WTC11 (cell line): ENCODE measurements around the gene RBP5. TPM values are rescaled to one million over a fixed set of nuclear protein-coding genes. Genes with fewer than 3 reads are reported as not detected.

Experiments
- ATAC-seq: fragments of 200-7000 bp; cut with Tn5 transposase; 2 replicates; pipeline ENCODE4 v1.10.0; 2021; ENCODE audit warnings: mild to moderate bottlenecking, moderate library complexity
- CTCF ChIA-PET: fragments of 300-600 bp; sonication (Branson Sonifier 250); formaldehyde crosslinking; loops from one replicate; lab custom pipeline; 2021; ENCODE audit warnings: antibody characterized with exemption; lab: Charles Lee
- POLR2A ChIA-PET: fragments of 350-600 bp; sonication (Branson Sonifier 250); formaldehyde crosslinking; loops from one replicate; lab custom pipeline; 2021; ENCODE audit warnings: antibody characterized with exemption; lab: Charles Lee
- DNase-seq: peaks from one replicate; pipeline ENCODE4 v3.0.0; 2021; ENCODE audit warnings: low spot score
- H3K27ac Mint-ChIP-seq: 2 replicates; pipeline ENCODE4 v1.8.0; 2021; ENCODE audit warnings: mixed read lengths
- H3K27me3 Mint-ChIP-seq: 2 replicates; pipeline ENCODE4 v1.8.0; 2021; ENCODE audit warnings: low read depth, mild to moderate bottlenecking, moderate library complexity, mixed read lengths
- H3K36me3 Mint-ChIP-seq: 2 replicates; pipeline ENCODE4 v1.8.0; 2021; ENCODE audit warnings: mixed read lengths
- H3K4me1 Mint-ChIP-seq: 2 replicates; pipeline ENCODE4 v1.8.0; 2022; ENCODE audit warnings: mixed read lengths
- H3K4me3 Mint-ChIP-seq: 2 replicates; pipeline ENCODE4 v1.8.0; 2021; ENCODE audit warnings: mild to moderate bottlenecking, moderate library complexity, mixed read lengths
- H3K9me3 Mint-ChIP-seq: 2 replicates; pipeline ENCODE4 v1.8.0; 2021; ENCODE audit warnings: mixed read lengths
- ATF1 ChIP-seq: sonication (generic); formaldehyde crosslinking; IDR thresholded peaks from 2 replicates; pipeline ENCODE4 v1.8.1; 2023; ENCODE audit warnings: mild to moderate bottlenecking, moderate library complexity, missing genetic modification reagents
- CREB1 ChIP-seq: sonication (generic); formaldehyde crosslinking; IDR thresholded peaks from 2 replicates; pipeline ENCODE4 v1.8.0; 2023; ENCODE audit warnings: mild to moderate bottlenecking, missing genetic modification reagents
- ETV6 ChIP-seq: sonication (generic); formaldehyde crosslinking; IDR thresholded peaks from 2 replicates; pipeline ENCODE4 v1.8.1; 2022; ENCODE audit warnings: mild to moderate bottlenecking, missing genetic modification reagents
- FOXP1 ChIP-seq: sonication (generic); formaldehyde crosslinking; IDR thresholded peaks from 2 replicates; pipeline ENCODE4 v1.8.0; 2022; ENCODE audit warnings: missing genetic modification reagents, mild to moderate bottlenecking, moderate library complexity, borderline replicate concordance
- HMGA2 ChIP-seq: fragments of 250-450 bp; sonication (Bioruptor Pico); IDR thresholded peaks from 2 replicates; pipeline ENCODE4 v1.4.0; 2021; ENCODE audit warnings: mild to moderate bottlenecking, moderate library complexity
- JUN ChIP-seq: sonication (generic); formaldehyde crosslinking; IDR thresholded peaks from 2 replicates; pipeline ENCODE4 v1.8.0; 2023; ENCODE audit warnings: mild to moderate bottlenecking, missing genetic modification reagents
- MYBL2 ChIP-seq: sonication (generic); formaldehyde crosslinking; IDR thresholded peaks from 2 replicates; pipeline ENCODE4 v1.8.1; 2023; ENCODE audit warnings: mild to moderate bottlenecking, moderate library complexity, missing genetic modification reagents
- OVOL2 ChIP-seq: fragments of 250-450 bp; sonication (Bioruptor Pico); IDR thresholded peaks from 2 replicates; pipeline ENCODE4 v1.9.0; 2021; ENCODE audit warnings: mild to moderate bottlenecking, borderline replicate concordance
- SOX15 ChIP-seq: fragments of 250-450 bp; sonication (Bioruptor Pico); IDR thresholded peaks from 2 replicates; pipeline ENCODE4 v1.9.0; 2021; ENCODE audit warnings: mild to moderate bottlenecking
- SP1 ChIP-seq: sonication (generic); formaldehyde crosslinking; conservative IDR thresholded peaks from 2 replicates; pipeline ENCODE4 v1.8.1; 2022; ENCODE audit warnings: missing genetic modification reagents
- ZNF232 ChIP-seq: sonication (generic); formaldehyde crosslinking; IDR thresholded peaks from 2 replicates; pipeline ENCODE4 v1.8.0; 2022; ENCODE audit warnings: mild to moderate bottlenecking, missing genetic modification reagents
- ZNF317 ChIP-seq: sonication (generic); formaldehyde crosslinking; IDR thresholded peaks from 2 replicates; pipeline ENCODE4 v1.8.1; 2023; ENCODE audit warnings: low read depth, mild to moderate bottlenecking, moderate library complexity, missing genetic modification reagents, borderline replicate concordance
- ZNF423 ChIP-seq: fragments of 250-450 bp; sonication (Bioruptor Pico); IDR thresholded peaks from 2 replicates; pipeline ENCODE4 v2.1.2; 2022; ENCODE audit warnings: mild to moderate bottlenecking, moderate library complexity
- ZNF671 ChIP-seq: fragments of 250-450 bp; sonication (Bioruptor Pico); IDR thresholded peaks from 2 replicates; pipeline ENCODE4 v1.8.0; 2021; ENCODE audit warnings: mild to moderate bottlenecking
- total RNA-seq: library from RNA; stranded (reverse); gene quantifications from 3 replicates; pipeline ENCODE4 v1.2.3, GENCODE V29; 2021
- TF ChIP-seq, protein P1 (sequence below): sonication (generic); formaldehyde crosslinking; IDR thresholded peaks from 2 replicates; pipeline ENCODE4 v1.8.0; 2023; ENCODE audit warnings: missing genetic modification reagents, mild to moderate bottlenecking, borderline replicate concordance
- TF ChIP-seq, protein P2 (sequence below): sonication (generic); formaldehyde crosslinking; IDR thresholded peaks from 2 replicates; pipeline ENCODE4 v1.8.0; 2023; ENCODE audit warnings: missing genetic modification reagents
- TF ChIP-seq, protein P3 (sequence below): fragments of 250-450 bp; sonication (Bioruptor Pico); IDR thresholded peaks from 2 replicates; pipeline ENCODE4 v1.9.0; 2021; ENCODE audit warnings: mild to moderate bottlenecking, borderline replicate concordance
- TF ChIP-seq, protein P4 (sequence below): fragments of 250-450 bp; sonication (Bioruptor Pico); IDR thresholded peaks from 2 replicates; pipeline ENCODE4 v1.9.0; 2021; ENCODE audit warnings: moderate library complexity, mild to moderate bottlenecking, inconsistent platforms, borderline replicate concordance
- TF ChIP-seq, protein P5 (sequence below): sonication (generic); formaldehyde crosslinking; conservative IDR thresholded peaks from 2 replicates; pipeline ENCODE4 v1.8.1; 2022; ENCODE audit warnings: mild to moderate bottlenecking, missing genetic modification reagents
- TF ChIP-seq, protein P6 (sequence below): sonication (generic); formaldehyde crosslinking; IDR thresholded peaks from 2 replicates; pipeline ENCODE4 v1.8.0; 2023; ENCODE audit warnings: mild to moderate bottlenecking, missing genetic modification reagents
- TF ChIP-seq, protein P7 (sequence below): sonication (generic); formaldehyde crosslinking; IDR thresholded peaks from 2 replicates; pipeline ENCODE4 v1.8.1; 2023; ENCODE audit warnings: mild to moderate bottlenecking, missing genetic modification reagents, moderate library complexity

RBP5 gene
- total RNA-seq, 1 experiment from 2014 or later, result 4.1 TPM

DNA sequence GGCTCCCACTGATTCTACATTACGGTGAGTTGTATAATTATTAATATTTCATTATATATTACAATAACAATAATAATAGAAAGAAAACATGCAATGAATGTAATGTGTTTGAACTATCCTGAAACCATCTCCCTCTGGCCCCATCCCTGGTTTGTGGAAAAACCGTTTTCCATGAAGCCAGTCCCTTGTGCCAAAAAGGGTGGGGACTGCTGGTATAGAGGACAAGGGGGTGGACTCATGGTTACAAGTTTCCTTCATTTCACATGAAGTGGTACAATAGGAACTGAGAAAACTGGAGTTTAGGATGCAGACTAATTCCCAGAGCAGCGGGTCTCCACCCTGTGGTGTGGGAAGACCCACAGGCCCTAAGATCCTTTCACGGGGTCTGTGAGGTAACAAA lies 16.6 kb downstream of the RBP5 start (continued):
- TF ChIP-seq, protein P1, sequence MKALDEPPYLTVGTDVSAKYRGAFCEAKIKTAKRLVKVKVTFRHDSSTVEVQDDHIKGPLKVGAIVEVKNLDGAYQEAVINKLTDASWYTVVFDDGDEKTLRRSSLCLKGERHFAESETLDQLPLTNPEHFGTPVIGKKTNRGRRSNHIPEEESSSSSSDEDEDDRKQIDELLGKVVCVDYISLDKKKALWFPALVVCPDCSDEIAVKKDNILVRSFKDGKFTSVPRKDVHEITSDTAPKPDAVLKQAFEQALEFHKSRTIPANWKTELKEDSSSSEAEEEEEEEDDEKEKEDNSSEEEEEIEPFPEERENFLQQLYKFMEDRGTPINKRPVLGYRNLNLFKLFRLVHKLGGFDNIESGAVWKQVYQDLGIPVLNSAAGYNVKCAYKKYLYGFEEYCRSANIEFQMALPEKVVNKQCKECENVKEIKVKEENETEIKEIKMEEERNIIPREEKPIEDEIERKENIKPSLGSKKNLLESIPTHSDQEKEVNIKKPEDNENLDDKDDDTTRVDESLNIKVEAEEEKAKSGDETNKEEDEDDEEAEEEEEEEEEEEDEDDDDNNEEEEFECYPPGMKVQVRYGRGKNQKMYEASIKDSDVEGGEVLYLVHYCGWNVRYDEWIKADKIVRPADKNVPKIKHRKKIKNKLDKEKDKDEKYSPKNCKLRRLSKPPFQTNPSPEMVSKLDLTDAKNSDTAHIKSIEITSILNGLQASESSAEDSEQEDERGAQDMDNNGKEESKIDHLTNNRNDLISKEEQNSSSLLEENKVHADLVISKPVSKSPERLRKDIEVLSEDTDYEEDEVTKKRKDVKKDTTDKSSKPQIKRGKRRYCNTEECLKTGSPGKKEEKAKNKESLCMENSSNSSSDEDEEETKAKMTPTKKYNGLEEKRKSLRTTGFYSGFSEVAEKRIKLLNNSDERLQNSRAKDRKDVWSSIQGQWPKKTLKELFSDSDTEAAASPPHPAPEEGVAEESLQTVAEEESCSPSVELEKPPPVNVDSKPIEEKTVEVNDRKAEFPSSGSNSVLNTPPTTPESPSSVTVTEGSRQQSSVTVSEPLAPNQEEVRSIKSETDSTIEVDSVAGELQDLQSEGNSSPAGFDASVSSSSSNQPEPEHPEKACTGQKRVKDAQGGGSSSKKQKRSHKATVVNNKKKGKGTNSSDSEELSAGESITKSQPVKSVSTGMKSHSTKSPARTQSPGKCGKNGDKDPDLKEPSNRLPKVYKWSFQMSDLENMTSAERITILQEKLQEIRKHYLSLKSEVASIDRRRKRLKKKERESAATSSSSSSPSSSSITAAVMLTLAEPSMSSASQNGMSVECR, result no peak
- no peak for TF ChIP-seq CREB1 (CRISPR knock-in tag)
- no peak for TF ChIP-seq ZNF317
- TF ChIP-seq ZNF232 (CRISPR knock-in tag), result no peak
- no peak for TF ChIP-seq HMGA2 (CRISPR knock-in tag)
- no peak for TF ChIP-seq SP1 (CRISPR knock-in tag)
- no peak for TF ChIP-seq JUN (CRISPR knock-in tag)
- TF ChIP-seq ZNF423 (CRISPR knock-in tag), result no peak
- TF ChIP-seq, protein P2, sequence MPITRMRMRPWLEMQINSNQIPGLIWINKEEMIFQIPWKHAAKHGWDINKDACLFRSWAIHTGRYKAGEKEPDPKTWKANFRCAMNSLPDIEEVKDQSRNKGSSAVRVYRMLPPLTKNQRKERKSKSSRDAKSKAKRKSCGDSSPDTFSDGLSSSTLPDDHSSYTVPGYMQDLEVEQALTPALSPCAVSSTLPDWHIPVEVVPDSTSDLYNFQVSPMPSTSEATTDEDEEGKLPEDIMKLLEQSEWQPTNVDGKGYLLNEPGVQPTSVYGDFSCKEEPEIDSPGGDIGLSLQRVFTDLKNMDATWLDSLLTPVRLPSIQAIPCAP (CRISPR knock-in tag), result no peak
- TF ChIP-seq, protein P3, sequence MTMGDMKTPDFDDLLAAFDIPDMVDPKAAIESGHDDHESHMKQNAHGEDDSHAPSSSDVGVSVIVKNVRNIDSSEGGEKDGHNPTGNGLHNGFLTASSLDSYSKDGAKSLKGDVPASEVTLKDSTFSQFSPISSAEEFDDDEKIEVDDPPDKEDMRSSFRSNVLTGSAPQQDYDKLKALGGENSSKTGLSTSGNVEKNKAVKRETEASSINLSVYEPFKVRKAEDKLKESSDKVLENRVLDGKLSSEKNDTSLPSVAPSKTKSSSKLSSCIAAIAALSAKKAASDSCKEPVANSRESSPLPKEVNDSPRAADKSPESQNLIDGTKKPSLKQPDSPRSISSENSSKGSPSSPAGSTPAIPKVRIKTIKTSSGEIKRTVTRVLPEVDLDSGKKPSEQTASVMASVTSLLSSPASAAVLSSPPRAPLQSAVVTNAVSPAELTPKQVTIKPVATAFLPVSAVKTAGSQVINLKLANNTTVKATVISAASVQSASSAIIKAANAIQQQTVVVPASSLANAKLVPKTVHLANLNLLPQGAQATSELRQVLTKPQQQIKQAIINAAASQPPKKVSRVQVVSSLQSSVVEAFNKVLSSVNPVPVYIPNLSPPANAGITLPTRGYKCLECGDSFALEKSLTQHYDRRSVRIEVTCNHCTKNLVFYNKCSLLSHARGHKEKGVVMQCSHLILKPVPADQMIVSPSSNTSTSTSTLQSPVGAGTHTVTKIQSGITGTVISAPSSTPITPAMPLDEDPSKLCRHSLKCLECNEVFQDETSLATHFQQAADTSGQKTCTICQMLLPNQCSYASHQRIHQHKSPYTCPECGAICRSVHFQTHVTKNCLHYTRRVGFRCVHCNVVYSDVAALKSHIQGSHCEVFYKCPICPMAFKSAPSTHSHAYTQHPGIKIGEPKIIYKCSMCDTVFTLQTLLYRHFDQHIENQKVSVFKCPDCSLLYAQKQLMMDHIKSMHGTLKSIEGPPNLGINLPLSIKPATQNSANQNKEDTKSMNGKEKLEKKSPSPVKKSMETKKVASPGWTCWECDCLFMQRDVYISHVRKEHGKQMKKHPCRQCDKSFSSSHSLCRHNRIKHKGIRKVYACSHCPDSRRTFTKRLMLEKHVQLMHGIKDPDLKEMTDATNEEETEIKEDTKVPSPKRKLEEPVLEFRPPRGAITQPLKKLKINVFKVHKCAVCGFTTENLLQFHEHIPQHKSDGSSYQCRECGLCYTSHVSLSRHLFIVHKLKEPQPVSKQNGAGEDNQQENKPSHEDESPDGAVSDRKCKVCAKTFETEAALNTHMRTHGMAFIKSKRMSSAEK, result no peak
- TF ChIP-seq, protein P4, sequence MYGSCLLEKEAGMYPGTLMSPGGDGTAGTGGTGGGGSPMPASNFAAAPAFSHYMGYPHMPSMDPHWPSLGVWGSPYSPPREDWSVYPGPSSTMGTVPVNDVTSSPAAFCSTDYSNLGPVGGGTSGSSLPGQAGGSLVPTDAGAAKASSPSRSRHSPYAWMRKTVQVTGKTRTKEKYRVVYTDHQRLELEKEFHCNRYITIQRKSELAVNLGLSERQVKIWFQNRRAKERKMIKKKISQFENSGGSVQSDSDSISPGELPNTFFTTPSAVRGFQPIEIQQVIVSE, result no peak
- TF ChIP-seq ZNF671 (CRISPR knock-in tag), result no peak
- TF ChIP-seq FOXP1 (CRISPR knock-in tag), result no peak

DNA sequence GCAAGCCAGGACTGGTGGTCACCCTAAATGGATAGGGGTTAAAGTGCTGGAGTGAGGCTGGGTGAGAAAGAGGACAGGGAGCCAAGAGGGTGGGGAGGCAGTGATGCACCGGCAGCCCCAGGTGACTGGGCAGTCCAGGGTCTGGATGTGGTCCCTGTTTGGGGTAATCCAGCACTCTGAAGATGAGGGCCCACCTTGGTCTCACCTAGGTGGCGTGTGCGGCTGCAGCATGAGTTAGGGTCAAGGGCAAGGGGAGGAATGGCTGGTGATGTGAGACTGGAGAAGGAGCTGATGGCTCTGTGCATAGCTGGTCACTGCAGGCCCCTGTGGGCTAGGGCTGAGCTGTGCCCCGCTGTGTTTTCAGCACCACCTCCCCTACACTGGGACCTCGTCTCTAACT lies 18.0 kb downstream of the RBP5 start:
- no peak overlapping the region for H3K4me3 Mint-ChIP-seq
- TF ChIP-seq ETV6 (CRISPR knock-in tag) (no peak), HMGA2 (CRISPR knock-in tag) (no peak), OVOL2 (no peak), SOX15 (no peak), MYBL2 (CRISPR knock-in tag) (no peak), ATF1 (no peak)
- TF ChIP-seq, protein P5, sequence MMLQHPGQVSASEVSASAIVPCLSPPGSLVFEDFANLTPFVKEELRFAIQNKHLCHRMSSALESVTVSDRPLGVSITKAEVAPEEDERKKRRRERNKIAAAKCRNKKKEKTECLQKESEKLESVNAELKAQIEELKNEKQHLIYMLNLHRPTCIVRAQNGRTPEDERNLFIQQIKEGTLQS, result no peak
- TF ChIP-seq, protein P6, sequence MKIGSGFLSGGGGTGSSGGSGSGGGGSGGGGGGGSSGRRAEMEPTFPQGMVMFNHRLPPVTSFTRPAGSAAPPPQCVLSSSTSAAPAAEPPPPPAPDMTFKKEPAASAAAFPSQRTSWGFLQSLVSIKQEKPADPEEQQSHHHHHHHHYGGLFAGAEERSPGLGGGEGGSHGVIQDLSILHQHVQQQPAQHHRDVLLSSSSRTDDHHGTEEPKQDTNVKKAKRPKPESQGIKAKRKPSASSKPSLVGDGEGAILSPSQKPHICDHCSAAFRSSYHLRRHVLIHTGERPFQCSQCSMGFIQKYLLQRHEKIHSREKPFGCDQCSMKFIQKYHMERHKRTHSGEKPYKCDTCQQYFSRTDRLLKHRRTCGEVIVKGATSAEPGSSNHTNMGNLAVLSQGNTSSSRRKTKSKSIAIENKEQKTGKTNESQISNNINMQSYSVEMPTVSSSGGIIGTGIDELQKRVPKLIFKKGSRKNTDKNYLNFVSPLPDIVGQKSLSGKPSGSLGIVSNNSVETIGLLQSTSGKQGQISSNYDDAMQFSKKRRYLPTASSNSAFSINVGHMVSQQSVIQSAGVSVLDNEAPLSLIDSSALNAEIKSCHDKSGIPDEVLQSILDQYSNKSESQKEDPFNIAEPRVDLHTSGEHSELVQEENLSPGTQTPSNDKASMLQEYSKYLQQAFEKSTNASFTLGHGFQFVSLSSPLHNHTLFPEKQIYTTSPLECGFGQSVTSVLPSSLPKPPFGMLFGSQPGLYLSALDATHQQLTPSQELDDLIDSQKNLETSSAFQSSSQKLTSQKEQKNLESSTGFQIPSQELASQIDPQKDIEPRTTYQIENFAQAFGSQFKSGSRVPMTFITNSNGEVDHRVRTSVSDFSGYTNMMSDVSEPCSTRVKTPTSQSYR (CRISPR knock-in tag), result no peak
- TF ChIP-seq, protein P7, sequence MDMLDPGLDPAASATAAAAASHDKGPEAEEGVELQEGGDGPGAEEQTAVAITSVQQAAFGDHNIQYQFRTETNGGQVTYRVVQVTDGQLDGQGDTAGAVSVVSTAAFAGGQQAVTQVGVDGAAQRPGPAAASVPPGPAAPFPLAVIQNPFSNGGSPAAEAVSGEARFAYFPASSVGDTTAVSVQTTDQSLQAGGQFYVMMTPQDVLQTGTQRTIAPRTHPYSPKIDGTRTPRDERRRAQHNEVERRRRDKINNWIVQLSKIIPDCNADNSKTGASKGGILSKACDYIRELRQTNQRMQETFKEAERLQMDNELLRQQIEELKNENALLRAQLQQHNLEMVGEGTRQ (CRISPR knock-in tag), result no peak

More for the DNA sequence above, 18.0 kb downstream of the RBP5 start:
- DNase-seq, result no peak
- POLR2A ChIA-PET, result interaction anchor here (0.7 kb wide), 1 partner anchor 51 kb away, joined by 3 read pairs; no protein-coding TSS in a partner anchor
- ATAC-seq, result no peak
- Mint-ChIP-seq H3K27me3 (no peaks in the 10 kb centered on the region), H3K4me1 (peaks cover 12% of the 10 kb centered on the region), H3K27ac (no peak overlapping the region), H3K9me3 (peaks cover 9% of the 10 kb centered on the region), H3K36me3 (peaks cover 12% of the 10 kb centered on the region)
- CTCF ChIA-PET, result interaction anchor here (1.0 to 2.1 kb wide), 5 partner anchors 11 to 238 kb away, joined by 3 to 8 read pairs (median 4); partner anchors contain the start of genes C1S and SPSB2
